Activated CD8-positive, alpha-beta T cell treated with anti-CD3 and anti-CD28 coated beads, Interleukin-2, amount 10 ng/mL, durations not matched to agents 7 days and 5 days (primary cell): ENCODE measurements around the gene RPS6KC1. TPM values are rescaled to one million over a fixed set of nuclear protein-coding genes. Genes with fewer than 3 reads are reported as not detected.
"Not testable (repeated sequence)": the region's sequence is repeated elsewhere in the genome, so short reads cannot be mapped to it uniquely, and the experiment has no call there.

ENCODE experiments used
- ATAC-seq: fragments of 150-1000 bp; cut with Tn5 transposase; one replicate; pipeline ENCODE4 v1.10.0; 2021; ENCODE audit warnings: moderate library complexity
- CTCF ChIA-PET: fragments of 350-600 bp; sonication (Branson Sonifier 250); formaldehyde crosslinking; loops from one replicate; lab custom pipeline; 2021; ENCODE audit warnings: antibody characterized with exemption; lab: Charles Lee
- POLR2A ChIA-PET: fragments of 350-600 bp; sonication (Branson Sonifier 250); formaldehyde crosslinking; loops from one replicate; lab custom pipeline; 2021; ENCODE audit warnings: antibody characterized with exemption; lab: Charles Lee
- DNase-seq: peaks from one replicate; pipeline ENCODE4 v3.0.0-alpha.2; 2020
- H3K27ac Mint-ChIP-seq: one replicate; pipeline ENCODE4 v1.8.0; 2021; ENCODE audit warnings: mild to moderate bottlenecking, mixed read lengths
- H3K27me3 Mint-ChIP-seq: one replicate; pipeline ENCODE4 v1.8.0; 2021; ENCODE audit warnings: low read depth, mixed read lengths
- H3K36me3 Mint-ChIP-seq: one replicate; pipeline ENCODE4 v1.8.0; 2021; ENCODE audit warnings: low read depth, mixed read lengths
- H3K4me1 Mint-ChIP-seq: one replicate; pipeline ENCODE4 v1.8.0; 2021; ENCODE audit warnings: low read depth, mixed read lengths
- H3K4me3 Mint-ChIP-seq: one replicate; pipeline ENCODE4 v1.8.0; 2021; ENCODE audit warnings: mild to moderate bottlenecking, mixed read lengths
- H3K9me3 Mint-ChIP-seq: one replicate; pipeline ENCODE4 v1.8.0; 2022; ENCODE audit warnings: mixed read lengths; ENCODE audit not compliant: insufficient read depth
- total RNA-seq, 2 experiments: library from RNA; stranded (reverse); gene quantifications; one replicate each; pipeline ENCODE4 v1.2.3, GENCODE V29; 2021

Gene RPS6KC1
- total RNA-seq = 10 to 100 TPM; 11.8 to 12.5 TPM

GRCh38 chr1:213051127-213051880 is at the start of gene RPS6KC1:
RPS6KC1 (plus strand) TSS chr1:213051241; CDS start chr1:213051405, 164 bp downstream.
- ATAC-seq = peak; percentile 98
- CTCF ChIA-PET = interaction anchor here (0.6 to 1.9 kb wide), 8 partner anchors 8 to 302 kb away, joined by 3 to 6 read pairs (median 3); no protein-coding TSS in a partner anchor
- POLR2A ChIA-PET = interaction anchor here (0.7 to 1.3 kb wide), 3 partner anchors 11 to 56 kb away, joined by 3 to 4 read pairs (median 3); no protein-coding TSS in a partner anchor

GRCh38 chr1:213003256-213003655 is 47.8 kb upstream of the RPS6KC1 start:
- Mint-ChIP-seq H3K4me1 (peaks cover 2% of the 10 kb centered on the region), H3K4me3 (no peak overlapping the region), H3K9me3 (no peaks in the 10 kb centered on the region), H3K36me3 (peaks cover 47% of the 10 kb centered on the region), H3K27ac (no peak overlapping the region), H3K27me3 (no peaks in the 10 kb centered on the region)
- no peak for DNase-seq
- ChIA-PET CTCF (interaction anchor here (1.2 to 1.6 kb wide), 4 partner anchors 8 to 253 kb away, joined by 3 to 6 read pairs (median 4); no protein-coding TSS in a partner anchor), POLR2A (no interaction called here)
- no peak for ATAC-seq

More at GRCh38 chr1:213051127-213051880, at the start of gene RPS6KC1:
- H3K4me1 Mint-ChIP-seq = peaks cover 26% of the 10 kb centered on the region
- DNase-seq = peak; percentile 87
- peaks cover 3% of the 10 kb centered on the region for H3K27me3 Mint-ChIP-seq
- peak within 1 kb of the TSS; percentile 87 for H3K27ac Mint-ChIP-seq
- H3K4me3 Mint-ChIP-seq = peak within 1 kb of the TSS; percentile 98
- H3K9me3 Mint-ChIP-seq = peaks cover 8% of the 10 kb centered on the region
- H3K36me3 Mint-ChIP-seq = peaks cover 22% of the 10 kb centered on the region

- Mint-ChIP-seq H3K27ac (no peak overlapping the region), H3K36me3 (peaks cover 59% of the 10 kb centered on the region), H3K27me3 (no peaks in the 10 kb centered on the region), H3K9me3 (no peaks in the 10 kb centered on the region), H3K4me1 (peaks cover 32% of the 10 kb centered on the region), H3K4me3 (no peak overlapping the region)
- ChIA-PET POLR2A (interaction anchor here (0.6 kb wide), 1 partner anchor 231 kb away, joined by 3 read pairs; no protein-coding TSS in a partner anchor), CTCF (interaction anchor here (1.0 kb wide), 1 partner anchor 13 kb away, joined by 4 read pairs; no protein-coding TSS in a partner anchor)
- ATAC-seq = peak; percentile 49
- no peak for DNase-seq
These were observed 42.5 kb upstream of the RPS6KC1 start for GRCh38 chr1:213008564-213008963.

- CTCF ChIA-PET = interaction anchor here (1.0 to 2.4 kb wide), 4 partner anchors 11 to 55 kb away, joined by 3 to 10 read pairs (median 4); no protein-coding TSS in a partner anchor
- H3K27me3 Mint-ChIP-seq = no peaks in the 10 kb centered on the region
- peak overlapping the region; percentile 100 for H3K4me3 Mint-ChIP-seq
- POLR2A ChIA-PET = interaction anchor here (1.0 kb wide), 1 partner anchor 223 kb away, joined by 3 read pairs; no protein-coding TSS in a partner anchor
- DNase-seq (no peak), ATAC-seq (no peak)
- peaks cover 27% of the 10 kb centered on the region for H3K36me3 Mint-ChIP-seq
- no peaks in the 10 kb centered on the region for H3K9me3 Mint-ChIP-seq
- peaks cover 33% of the 10 kb centered on the region for H3K4me1 Mint-ChIP-seq
- H3K27ac Mint-ChIP-seq = peak overlapping the region; percentile 99
These were observed 36.4 kb upstream of the RPS6KC1 start for GRCh38 chr1:213014642-213015041.

GRCh38 chr1:213015099-213016050 is 35.7 kb upstream of the RPS6KC1 start, which contains the start of gene ANGEL2:
ANGEL2 (minus strand) TSS chr1:213015867; CDS start chr1:213015671, 196 bp downstream.
- Mint-ChIP-seq H3K4me1 (peaks cover 33% of the 10 kb centered on the region), H3K27ac (peak within 1 kb of the TSS; percentile 99), H3K36me3 (peaks cover 27% of the 10 kb centered on the region), H3K27me3 (no peaks in the 10 kb centered on the region), H3K9me3 (no peaks in the 10 kb centered on the region), H3K4me3 (peak within 1 kb of the TSS; percentile 100)
- ATAC-seq (peak; percentile 98), DNase-seq (peak; percentile 98)
- ChIA-PET POLR2A (interaction anchor here (0.6 to 1.0 kb wide), 3 partner anchors 157 to 224 kb away, joined by 3 read pairs; partner anchors contain the start of genes FLVCR1, NSL1 and TATDN3), CTCF (interaction anchor here (1.0 to 2.4 kb wide), 3 partner anchors 18 to 54 kb away, joined by 3 to 10 read pairs (median 3); no protein-coding TSS in a partner anchor)

- Mint-ChIP-seq H3K4me1 (peaks cover 23% of the 10 kb centered on the region), H3K27ac (no peak overlapping the region), H3K36me3 (peaks cover 12% of the 10 kb centered on the region), H3K9me3 (no peaks in the 10 kb centered on the region), H3K27me3 (peaks cover 6% of the 10 kb centered on the region), H3K4me3 (no peak overlapping the region)
- DNase-seq = no peak
- ChIA-PET POLR2A (no interaction called here), CTCF (no interaction called here)
- ATAC-seq = no peak
These were observed 33.4 kb upstream of the RPS6KC1 start for GRCh38 chr1:213017447-213018273.

GRCh38 chr1:213019450-213019849 is 31.6 kb upstream of the RPS6KC1 start:
- Mint-ChIP-seq H3K27ac (no peak overlapping the region), H3K4me1 (peaks cover 8% of the 10 kb centered on the region), H3K9me3 (no peaks in the 10 kb centered on the region), H3K4me3 (no peak overlapping the region), H3K36me3 (peaks cover 2% of the 10 kb centered on the region), H3K27me3 (peaks cover 16% of the 10 kb centered on the region)
- ATAC-seq (no peak), DNase-seq (no peak)
- ChIA-PET POLR2A (no interaction called here), CTCF (interaction anchor here (2.1 kb wide), 1 partner anchor 32 kb away, joined by 6 read pairs; the partner anchor contains the start of gene RPS6KC1)

- Mint-ChIP-seq H3K27ac (no peak overlapping the region), H3K36me3 (peaks cover 2% of the 10 kb centered on the region), H3K9me3 (no peaks in the 10 kb centered on the region), H3K4me3 (no peak overlapping the region), H3K27me3 (peaks cover 16% of the 10 kb centered on the region), H3K4me1 (peaks cover 5% of the 10 kb centered on the region)
- no peak for ATAC-seq
- ChIA-PET CTCF (interaction anchor here (1.7 to 2.1 kb wide), 2 partner anchors 31 to 205 kb away, joined by 3 to 6 read pairs; partner anchors contain the start of gene RPS6KC1), POLR2A (no interaction called here)
- DNase-seq = no peak
These were observed 31.0 kb upstream of the RPS6KC1 start for GRCh38 chr1:213020016-213020415.

GRCh38 chr1:213027024-213027423 is 24.0 kb upstream of the RPS6KC1 start:
- H3K27ac Mint-ChIP-seq, POLR2A ChIA-PET, H3K9me3 Mint-ChIP-seq, H3K4me1 Mint-ChIP-seq, DNase-seq, H3K4me3 Mint-ChIP-seq, H3K36me3 Mint-ChIP-seq, CTCF ChIA-PET, ATAC-seq: not testable (repeated sequence)
- peaks cover 57% of the 10 kb centered on the region for H3K27me3 Mint-ChIP-seq

- Mint-ChIP-seq H3K4me1 (no peaks in the 10 kb centered on the region), H3K27ac (no peak overlapping the region), H3K36me3 (no peaks in the 10 kb centered on the region), H3K9me3 (no peaks in the 10 kb centered on the region), H3K27me3 (peaks cover 44% of the 10 kb centered on the region), H3K4me3 (no peak overlapping the region)
- no peak for ATAC-seq
- CTCF ChIA-PET = interaction anchor here (0.8 kb wide), 1 partner anchor 23 kb away, joined by 4 read pairs; no protein-coding TSS in a partner anchor
- no peak for DNase-seq
- POLR2A ChIA-PET = interaction anchor here (0.6 kb wide), 1 partner anchor 21 kb away, joined by 3 read pairs; no protein-coding TSS in a partner anchor
These were observed 18.4 kb upstream of the RPS6KC1 start for GRCh38 chr1:213032651-213033050.
